COLO668 (cell line): Measurements from ENCODE around the gene SLC6A19.
"Not testable (repeated sequence)": the region's sequence is repeated elsewhere in the genome, so short reads cannot be mapped to it uniquely, and the experiment has no call there.

ENCODE experiments used
- DNase-seq: peaks from one replicate; lab custom pipeline; 2025; ENCODE audit not compliant: unreplicated experiment; lab: John Stamatoyannopoulos, UW

The SLC6A19 gene

DNA sequence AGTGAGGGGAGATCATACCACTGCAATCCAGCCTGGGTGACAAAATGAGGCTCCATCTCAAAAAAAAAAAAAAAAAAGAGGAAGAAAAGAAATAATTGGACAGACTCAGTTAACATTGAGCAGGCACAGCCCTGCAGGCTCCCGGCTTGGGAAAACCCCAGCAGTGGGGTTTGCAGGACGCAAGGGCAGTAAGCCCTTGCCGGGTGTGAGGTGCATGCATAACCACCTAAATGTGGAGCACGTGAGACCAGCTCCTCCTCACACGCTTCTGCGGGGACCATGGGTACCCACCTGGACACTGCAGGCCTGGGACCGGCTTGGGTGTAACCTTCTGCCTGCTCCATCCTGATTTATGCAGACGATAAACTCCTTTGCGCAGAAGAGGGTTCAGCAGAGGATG is 19.0 kb downstream of the SLC6A19 start:
- no peak for DNase-seq

DNA sequence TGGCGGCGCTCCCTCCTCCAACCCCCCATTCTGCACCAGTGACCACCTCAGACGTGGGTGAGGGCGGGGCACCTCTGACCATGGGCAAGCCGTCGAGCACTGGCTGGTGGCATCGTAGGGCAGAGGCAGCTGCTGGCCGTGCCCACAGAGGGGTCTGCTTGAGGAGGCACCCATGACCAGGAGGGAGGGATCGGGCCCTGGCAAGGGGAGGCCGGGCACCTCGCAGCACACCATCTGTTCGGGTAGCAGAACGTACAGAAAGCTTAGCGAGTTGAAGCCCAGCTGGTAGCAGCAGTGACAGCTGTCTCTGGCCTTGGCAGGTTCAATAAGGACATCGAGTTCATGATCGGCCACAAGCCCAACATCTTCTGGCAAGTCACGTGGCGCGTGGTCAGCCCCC is 19.4 kb downstream of the SLC6A19 start:
- no peak for DNase-seq

DNA sequence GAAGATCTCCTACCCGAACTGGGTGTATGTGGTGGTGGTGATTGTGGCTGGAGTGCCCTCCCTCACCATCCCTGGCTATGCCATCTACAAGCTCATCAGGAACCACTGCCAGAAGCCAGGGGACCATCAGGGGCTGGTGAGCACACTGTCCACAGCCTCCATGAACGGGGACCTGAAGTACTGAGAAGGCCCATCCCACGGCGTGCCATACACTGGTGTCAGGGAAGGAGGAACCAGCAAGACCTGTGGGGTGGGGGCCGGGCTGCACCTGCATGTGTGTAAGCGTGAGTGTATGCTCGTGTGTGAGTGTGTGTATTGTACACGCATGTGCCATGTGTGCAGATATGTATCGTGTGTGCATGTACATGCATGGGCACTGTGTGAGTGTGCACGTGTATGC is 20.3 kb downstream of the SLC6A19 start:
- DNase-seq = no peak

DNA sequence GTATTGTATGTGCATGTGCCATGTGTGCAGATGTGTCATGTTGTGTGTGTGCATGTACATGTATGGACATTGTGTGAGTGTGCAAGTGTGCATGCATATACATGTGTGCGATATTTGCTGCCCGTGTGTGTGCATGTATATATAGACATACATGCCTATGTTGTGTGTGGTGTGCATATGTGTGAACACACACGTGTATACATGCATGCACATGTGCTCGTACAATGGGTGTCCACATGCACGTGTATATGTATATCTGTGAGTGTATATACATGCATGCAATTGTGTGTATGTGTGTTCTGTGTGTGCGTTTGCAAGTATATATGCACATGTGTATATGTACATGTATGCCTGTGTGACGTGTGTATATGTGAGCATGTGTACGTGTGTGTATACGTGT is 20.8 kb downstream of the SLC6A19 start:
- no peak for DNase-seq

DNA sequence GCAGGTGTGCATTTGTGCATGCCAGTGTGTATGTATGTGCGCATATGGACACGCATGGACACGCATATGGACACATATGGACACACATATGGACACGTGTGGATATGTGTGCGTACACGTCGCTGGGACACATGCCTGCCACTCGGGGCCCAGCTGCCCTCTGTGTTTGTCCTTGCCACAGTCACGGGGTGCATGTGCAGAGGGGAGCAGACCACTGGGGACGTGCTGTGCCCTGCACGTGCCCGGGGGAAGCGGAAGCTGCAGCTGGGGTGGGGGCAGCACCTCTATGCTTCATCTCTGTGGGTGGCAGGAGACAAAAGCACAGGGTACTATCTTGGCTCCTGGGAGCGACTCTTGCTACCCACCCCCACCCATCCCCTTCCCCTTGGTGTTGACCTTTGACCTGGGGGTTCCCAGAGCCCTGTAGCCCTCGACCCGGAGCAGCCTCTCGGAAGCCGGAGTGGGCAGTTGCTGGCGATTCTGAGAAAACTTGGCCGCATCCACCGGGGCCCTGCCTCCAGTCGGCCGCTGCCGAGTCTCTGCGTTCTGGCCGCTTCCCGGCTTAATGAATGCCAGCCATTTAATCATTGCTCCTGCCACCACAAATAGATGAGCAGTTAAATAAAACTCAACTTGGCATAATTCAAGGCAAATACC is 21.4 kb downstream of the SLC6A19 start:
- no peak for DNase-seq

DNA sequence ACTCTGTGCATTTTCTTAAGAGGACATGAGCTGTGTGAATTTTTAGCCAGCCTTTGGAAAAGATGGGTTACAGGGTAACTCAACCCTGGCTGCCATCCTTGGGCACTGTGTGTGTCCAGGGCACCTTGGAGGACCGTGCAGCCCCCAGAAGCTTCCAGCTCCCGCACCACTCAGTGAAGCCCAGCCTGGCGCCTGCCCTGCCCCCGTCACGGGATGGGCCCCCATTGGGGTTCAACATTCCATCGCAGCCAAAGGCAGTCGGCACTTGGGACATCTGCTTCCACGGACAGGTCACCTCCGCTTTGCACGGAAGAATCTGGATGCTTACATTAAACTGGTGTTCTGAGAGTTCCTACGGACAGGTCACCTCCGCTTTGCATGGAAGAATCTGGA is 21.9 kb downstream of the SLC6A19 start:
- DNase-seq = no peak

DNA sequence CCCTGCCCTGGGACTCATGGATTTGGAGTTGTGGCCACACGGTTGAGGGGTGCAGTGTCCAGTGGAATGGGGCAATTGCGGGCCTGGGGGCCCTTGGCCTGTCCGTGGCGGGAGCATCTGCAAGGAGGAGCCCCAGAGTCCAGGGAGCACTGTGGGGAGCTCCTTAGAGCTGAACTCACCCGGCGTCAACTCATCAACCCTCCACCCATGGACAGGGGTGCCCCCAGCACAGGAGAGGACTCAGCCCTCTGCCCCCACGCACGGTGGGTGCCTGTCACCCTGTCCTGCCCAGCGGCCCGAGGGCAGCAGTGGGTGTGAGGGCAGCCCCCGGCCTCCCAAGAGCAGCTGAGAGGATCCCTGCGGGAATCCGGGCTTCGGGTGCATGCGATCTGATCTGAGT is 23.2 kb downstream of the SLC6A19 start:
- no peak for DNase-seq

DNA sequence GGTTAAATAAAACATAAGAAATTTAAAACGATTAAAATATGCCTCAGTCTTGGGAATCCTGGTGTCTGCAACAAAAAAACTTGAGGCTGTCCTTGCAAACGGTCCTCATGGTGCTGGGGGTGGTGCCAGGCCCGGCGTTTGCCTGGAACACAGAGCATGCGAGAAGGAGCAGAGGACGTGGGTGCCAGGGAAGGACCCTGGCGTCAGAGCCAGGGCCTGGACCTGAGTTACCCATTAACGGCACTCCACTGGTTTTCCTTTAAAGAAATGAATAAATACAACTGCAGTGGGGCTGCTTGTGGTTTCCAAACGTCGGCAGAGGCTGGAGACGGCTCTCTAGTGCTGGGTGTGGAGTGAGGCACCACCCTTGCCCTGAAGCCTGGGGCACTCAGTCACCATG is 23.7 kb downstream of the SLC6A19 start, which contains the start of gene SLC6A18:
Gene SLC6A18 (plus strand): TSS at position 301 of the 400 bp plus-strand sequence. CDS start 97 bp downstream, at position 398.
- no peak for DNase-seq

DNA sequence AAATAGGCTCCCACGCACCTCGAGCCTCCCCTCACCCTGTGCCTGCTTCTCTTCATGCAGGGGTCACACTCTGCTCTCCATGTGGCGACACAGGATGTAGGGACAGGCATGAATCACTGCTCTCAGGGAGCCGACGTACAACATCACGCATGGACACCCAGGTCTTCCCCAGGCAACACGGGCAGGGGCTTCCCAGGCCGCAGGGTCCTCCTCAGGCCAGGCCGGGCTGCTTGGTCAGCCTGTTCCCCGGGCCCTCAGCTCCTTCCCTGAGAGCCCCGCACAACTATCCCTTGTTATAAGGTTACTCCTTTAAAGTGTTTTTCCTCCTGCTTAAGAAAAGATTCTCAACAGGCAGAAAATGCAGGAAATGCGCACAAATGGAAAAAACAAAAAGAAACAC is 24.8 kb downstream of the SLC6A19 start:
- DNase-seq = no peak

DNA sequence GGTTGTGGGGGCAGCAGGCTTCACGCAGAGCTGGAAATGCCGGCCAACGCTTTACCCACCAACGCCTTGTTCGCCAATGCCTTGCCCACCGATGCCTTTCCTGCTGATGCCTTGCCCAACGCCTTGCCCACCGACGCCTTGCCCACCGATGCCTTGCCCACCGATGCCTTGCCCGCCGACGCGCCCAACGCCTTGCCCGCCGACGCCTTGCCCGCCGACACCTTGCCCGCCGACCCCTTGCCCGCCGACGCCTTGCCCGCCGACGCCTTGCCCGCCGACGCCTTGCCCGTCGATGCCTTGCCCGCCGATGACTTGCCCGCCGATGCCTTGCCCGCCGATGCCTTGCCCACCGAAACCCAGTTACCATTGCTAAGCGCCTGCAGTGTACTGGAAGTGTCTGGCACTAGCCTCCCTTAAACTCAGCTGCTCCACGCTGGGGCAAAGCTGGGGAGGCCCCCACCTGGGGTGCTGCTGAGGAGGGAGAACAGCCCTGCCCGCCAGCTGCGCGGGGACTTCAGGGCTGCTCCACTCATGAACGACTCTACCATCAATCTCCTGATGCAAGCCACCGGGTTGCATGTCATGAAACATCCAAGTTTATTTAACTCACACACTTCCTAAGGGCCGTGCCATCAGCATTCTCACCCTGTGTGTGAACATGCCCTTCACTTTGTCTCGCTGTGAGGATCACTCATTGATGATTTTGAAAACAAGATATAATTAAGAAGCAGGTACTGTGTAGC is 25.6 kb downstream of the SLC6A19 start:
- DNase-seq = peak; percentile 39

DNA sequence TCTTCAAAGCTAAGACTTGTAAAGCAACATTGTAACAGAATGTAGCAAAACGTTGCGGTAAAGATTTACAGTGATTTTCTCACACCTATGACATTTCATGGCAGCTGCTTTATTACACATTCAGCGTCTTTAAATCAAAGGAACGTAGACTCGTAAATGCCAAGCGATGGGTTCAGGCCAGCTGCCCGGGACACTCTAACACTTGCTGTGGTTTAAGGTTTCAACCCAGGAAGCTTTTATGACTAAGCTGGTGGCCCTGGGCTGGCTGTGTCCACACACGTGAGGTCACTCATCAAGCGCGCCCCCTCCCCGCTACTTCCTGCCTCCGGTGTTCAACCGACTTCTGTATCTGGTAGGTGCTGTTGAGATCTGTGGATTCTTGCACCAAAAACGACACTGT is 26.3 kb downstream of the SLC6A19 start:
- DNase-seq = peak; percentile 95

DNA sequence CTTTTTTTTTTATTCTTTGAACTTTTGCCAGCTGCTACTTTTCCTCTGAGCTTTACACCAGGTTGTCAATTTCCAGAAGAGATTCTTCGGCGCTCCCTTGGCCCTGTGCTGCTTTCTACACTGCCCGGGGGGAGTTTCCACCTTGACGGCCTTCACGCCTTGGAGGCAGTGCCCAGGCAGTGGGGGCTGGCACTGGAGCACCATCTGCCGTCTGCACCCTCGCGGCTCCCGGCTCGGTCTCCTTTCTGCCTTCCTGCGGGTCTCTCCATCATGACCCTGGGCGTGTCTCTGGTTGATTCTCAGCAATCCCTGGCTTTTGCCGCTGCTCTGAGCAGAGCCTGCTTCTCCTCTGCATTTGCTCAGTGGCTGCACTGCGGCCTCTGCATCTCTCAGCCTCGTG is 26.7 kb downstream of the SLC6A19 start:
- peak; percentile 51 for DNase-seq

DNA sequence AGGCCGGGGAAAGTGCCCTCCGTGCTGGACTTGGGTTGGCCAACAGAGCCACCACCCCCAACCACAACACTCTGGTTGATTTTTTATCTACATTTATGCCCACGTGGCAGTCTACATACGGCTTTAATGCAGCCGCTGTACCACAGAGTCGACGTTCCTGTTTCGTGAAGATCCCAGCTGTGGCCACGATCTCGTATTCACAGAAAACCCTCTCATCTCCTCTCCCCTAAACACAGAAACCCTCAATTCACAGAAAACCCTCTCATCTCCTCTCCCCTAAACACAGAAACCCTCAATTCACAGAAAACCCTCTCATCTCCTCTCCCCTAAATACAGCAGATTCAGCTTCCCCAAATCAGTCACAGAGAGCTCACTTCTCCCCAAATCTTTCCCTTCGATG is 27.6 kb downstream of the SLC6A19 start:
- DNase-seq = not testable (repeated sequence)

DNA sequence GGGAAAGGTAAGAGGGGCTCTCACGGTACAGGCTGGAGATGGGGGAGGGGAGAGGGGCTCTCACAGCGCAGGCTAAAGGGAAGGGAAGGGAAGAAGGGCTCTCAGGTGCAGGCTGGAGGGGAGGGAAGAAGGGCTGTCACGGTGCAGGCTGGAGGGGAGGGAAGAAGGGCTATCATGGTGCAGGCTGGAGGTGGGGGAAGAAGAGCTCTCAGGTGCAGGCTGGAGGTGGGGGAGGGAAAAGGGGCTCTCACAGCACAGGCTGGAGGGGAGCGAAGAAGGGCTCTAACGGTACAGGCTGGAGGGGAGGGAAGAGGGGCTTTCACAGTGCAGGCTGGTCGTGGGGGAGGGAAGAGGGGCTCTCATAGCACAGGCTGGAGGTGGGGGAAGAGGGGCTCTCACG is 28.4 kb downstream of the SLC6A19 start:
- no peak for DNase-seq

DNA sequence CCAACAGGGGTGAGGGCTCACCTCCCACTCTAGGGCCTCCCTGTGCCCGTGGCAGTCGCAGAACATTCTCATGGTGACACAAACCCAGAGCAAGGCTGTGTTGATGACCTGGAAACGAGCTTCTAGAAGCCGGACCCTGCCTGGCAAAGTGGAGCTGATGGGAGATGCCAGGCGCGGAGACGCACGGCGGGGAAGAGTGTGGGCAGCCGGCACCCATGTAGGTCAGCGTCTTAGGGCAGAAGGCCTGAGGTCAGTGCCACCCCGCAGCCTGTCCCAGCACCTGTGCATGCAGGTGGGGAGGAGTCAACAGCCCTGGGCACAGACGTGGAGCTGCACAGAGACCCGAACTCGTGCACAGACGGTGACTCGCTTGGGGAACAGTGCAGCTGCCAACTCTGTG is 29.2 kb downstream of the SLC6A19 start:
- DNase-seq = no peak

DNA sequence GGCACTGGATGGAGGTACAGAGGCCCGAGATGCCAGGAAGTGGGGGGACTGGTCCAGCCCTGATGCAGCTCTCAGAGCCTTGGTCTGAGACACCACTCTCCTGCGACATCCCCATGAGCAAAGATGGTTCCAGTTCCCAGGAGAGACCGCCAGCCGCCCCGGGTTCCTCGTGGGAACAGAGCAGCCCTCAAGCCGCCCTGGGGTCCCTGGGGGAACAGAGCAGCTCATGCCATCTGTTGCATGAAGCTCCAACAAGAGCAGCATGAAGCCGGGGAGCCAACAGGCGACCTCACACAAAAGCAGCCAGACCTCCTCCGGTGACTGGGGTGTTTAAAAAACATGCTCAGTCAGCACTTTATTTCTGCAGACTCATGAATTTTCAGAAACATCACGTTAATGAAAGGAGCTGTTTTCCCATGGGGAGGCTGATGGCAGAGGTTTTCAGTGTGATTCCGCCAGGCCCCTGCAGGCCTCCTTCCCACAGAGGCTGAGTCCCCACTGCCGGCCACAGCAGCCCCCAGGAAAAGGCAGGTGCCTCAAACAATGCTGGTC is 30.0 kb downstream of the SLC6A19 start:
- DNase-seq = no peak

DNA sequence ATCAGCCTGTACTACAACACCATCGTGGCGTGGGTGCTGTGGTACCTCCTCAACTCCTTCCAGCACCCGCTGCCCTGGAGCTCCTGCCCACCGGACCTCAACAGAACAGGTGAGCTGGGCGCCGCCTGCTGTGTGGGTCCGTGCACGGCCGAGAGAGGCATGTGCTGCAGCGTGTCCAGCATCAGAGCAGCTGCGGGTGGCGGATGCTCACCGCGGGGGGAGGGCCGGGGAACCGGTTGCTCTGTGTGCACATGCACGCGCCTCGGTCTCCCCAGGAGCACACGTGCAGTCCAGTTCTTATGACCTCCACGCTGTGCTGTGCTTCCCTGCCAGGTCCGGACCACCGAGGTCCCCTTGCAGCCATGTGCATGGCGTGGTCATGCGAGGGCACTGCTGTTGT is 31.4 kb downstream of the SLC6A19 start:
- peak; percentile 26 for DNase-seq

DNA sequence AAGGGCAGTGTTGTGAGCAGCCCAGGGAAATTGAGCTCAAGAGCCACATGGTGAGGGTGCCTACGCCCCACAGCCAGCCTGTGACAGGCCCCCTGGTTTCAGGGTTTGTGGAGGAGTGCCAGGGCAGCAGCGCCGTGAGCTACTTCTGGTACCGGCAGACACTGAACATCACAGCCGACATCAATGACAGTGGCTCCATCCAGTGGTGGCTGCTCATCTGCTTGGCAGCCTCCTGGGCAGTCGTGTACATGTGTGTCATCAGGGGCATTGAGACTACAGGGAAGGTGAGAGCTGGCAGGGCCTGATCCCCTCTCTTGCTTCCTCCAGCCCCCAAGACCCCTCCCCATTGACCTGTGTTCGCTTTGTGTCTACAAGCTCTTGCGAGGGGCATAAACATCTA is 34.0 kb downstream of the SLC6A19 start:
- peak; percentile 33 for DNase-seq

DNA sequence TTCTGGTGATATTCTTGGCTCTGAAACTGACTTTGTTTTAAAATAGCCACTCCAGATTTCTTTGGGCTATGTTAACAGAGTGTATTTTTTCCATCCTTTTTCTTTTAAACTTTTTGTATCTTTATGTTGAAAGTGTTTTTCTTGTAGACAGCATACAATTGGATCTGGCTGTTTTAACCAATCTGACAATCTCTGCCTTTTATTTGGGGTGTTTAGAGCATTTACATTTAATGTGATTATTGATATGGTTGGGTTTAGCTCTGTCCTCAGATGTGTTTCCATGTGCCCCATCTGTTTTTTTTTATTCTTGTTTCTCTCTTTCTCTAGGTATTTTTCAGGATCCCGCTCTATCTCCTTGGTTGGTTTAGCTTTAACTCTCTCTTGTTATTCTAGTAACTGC is 34.4 kb downstream of the SLC6A19 start:
- no peak for DNase-seq

DNA sequence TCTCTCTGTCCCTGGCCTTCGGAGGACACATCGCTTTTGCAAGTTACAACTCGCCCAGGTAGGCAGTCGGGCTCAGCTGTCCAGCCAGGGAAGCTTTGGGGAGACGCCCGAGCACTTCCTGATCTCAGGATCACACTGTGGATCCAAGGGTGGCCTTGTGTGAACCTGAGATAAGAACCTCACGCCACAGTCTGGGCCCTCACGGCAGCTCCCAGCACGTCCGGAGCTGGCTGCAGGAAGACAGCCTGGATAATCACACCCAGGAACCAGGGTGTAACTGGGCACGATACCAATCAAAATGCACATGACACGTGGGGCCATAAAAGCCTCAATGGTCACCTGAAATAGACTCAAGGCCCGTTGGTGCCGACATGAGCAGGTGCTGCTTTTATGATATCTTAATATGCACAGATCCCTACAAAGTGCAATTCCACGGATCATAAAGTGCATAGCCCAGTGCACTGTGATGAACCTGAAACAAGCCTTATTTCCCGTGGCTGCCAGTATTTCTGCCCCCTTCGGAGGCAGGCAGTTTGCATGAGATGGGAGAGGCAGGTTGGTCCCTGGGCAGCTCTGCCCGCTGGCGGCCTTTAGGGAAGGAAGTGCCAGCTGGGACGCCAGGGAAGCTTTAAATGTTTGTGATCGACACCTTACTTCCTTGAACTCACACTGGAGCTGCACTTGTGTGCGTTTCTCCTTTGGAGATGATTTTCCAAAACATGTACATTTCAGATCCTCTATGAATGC is 38.3 kb downstream of the SLC6A19 start:
- DNase-seq = peak; percentile 67

DNA sequence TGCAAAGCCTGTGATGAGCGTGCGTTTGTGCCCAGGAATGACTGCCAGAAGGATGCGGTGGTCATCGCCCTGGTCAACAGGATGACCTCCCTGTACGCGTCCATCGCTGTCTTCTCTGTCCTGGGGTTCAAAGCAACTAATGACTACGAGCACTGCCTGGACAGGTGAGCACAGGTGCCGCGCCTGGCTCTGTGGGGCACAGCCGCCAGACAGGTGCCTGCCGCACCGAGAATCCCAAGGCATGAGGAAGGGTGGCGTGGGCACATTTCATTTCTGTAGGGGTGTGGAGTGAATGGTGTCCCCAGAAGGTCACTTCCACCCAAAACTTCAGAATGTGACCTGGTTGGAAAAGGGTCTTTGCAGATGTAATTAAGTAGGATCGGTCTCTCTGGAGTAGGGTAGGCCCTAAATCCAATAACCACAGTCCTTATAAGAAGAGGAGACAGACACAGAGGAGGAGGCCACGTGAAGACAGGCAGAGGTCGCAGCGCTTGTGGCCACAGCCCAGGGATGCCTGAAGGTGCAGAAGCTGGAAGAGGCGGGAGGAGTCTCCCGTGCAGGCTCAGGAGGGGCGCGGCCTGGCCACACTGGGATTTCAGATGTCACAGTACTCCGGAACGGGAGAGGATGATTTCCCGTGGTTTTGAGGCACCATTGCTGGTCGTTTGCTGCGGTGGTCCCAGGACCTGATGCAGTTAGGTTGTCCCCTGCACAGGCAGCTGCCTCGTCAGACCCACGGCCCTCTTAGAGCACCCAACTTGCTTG is 39.3 kb downstream of the SLC6A19 start:
- DNase-seq = no peak
